Pons (tissue), 1 donor: ENCODE measurements around the gene INAVA.
"Not testable (repeated sequence)": the region's sequence is repeated elsewhere in the genome, so short reads cannot be mapped to it uniquely, and the experiment has no call there.

Source experiments
- DNase-seq: peaks from one replicate; pipeline ENCODE4 v3.0.0-alpha.2; 2016; ENCODE audit warnings: low spot score

Gene INAVA

DNA sequence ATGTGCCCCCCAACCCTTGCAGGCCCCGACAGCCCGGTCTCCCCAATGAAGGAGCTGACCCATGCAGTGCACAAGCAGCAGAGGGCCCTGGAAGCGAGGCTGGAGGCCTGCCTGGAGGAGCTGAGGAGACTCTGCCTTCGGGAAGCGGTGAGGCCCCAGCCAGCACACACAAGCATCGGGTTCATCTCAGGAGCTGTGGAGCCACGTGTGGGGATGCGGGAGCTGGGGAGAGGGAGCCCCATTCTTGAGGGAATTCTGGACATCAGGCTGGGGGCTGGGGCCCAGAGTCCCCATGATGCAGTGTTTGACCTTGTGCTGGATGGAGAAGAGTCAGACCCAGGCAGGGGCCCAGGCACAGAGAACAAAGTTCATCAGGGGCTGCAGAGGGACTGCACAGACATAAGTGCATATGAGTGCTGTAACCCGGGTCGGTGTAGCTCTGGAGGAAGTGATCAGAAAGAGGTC is 4.8 kb downstream of the INAVA start:
- no peak for DNase-seq

DNA sequence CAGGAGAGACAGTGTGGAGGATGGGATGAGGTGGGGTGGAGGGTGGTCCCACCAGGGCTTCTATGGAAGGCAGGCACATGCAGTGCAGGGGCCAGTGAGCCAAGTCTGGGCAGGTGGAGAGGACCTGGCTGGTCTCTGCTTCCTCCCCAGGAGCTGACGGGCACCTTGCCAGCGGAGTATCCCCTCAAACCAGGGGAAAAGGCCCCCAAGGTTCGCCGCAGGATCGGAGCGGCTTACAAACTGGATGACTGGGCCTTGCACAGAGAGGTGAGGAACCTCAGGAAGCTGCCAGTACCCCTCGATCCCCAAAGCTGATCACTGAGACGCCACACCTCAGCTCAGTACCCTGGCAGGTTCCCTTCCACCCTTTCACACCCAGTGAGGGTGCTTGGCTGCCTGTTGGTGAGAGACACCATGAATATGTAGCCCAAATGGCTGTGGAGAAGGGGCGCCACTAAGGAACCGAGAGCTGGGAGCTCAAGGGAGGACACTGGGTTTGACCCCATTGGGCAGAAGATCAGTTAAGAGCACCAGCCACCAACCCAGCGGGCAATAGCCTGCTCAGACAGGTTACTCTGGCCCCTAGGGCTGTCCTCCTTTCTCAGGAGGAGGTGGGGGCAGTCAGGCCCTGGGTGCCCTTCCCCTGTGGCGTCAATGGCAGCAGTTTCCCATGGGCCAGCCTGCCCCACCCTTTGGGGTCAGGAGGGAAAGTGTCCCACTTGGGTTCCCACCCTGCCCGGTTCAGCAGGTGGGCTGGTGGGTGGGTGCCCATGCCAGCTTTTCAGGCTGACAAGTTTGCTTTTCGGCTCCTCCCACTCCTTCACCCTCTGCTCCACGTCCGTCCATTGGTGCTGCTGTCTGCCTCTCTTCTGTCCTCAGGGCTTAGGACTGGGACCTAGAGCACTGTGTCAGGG is 5.5 kb downstream of the INAVA start:
- no peak for DNase-seq

DNA sequence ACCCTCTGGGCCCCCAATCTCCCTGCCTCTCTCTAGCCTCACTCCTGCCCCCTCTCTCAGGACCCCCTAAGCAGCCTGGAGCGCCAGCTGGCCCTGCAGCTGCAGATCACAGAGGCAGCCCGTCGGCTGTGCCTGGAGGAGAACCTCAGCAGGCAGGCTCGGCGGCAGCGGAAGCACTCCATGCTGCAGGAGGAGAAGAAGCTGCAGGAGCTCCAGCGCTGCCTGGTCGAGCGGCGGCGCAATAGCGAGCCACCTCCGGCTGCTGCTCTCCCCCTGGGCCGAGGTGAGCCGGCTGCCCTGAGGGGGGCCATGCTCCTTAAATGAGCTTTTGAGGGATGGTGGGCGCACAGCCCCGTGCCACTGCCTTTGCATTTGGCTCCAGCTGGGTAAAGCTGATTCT is 6.2 kb downstream of the INAVA start:
- DNase-seq: no peak

- DNase-seq: no peak
These were observed 6.7 kb downstream of the INAVA start for GRCh38 chr1:200901350-200901749.

GRCh38 chr1:200901796-200902444 is 7.2 kb downstream of the INAVA start:
- DNase-seq: no peak

GRCh38 chr1:200903793-200904192 is 9.1 kb downstream of the INAVA start:
- DNase-seq: no peak

- no peak for DNase-seq
These were observed 10.1 kb downstream of the INAVA start for GRCh38 chr1:200904772-200905171.

GRCh38 chr1:200905411-200906052 is 10.8 kb downstream of the INAVA start:
- no peak for DNase-seq

GRCh38 chr1:200906491-200906890 is 11.8 kb downstream of the INAVA start:
- DNase-seq: no peak

DNA sequence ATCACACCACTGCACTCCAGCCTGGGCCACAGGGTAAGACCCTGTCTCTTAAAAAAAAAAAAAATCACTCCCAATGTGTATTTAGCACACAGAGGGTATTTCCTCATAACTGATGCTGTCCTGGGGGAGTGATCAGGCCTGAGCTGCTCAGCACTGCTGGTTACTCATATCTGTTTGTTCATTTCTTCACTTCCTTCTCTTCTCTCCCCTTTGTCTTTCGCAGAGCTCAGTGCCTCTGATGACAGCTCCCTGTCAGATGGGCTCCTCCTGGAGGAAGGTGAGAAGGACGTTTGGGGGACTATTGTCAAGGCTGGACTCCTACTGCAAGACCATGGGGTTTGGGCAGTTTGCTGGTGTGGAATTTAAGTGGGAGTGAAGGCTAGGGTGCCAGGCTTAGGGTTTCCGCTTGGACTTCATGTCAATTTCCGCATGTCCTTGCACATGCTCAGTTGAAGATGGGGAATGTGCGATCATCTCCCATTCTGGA is 13.0 kb downstream of the INAVA start:
- DNase-seq: no peak

- DNase-seq: no peak
These were observed 13.6 kb downstream of the INAVA start for GRCh38 chr1:200908191-200908868.

DNA sequence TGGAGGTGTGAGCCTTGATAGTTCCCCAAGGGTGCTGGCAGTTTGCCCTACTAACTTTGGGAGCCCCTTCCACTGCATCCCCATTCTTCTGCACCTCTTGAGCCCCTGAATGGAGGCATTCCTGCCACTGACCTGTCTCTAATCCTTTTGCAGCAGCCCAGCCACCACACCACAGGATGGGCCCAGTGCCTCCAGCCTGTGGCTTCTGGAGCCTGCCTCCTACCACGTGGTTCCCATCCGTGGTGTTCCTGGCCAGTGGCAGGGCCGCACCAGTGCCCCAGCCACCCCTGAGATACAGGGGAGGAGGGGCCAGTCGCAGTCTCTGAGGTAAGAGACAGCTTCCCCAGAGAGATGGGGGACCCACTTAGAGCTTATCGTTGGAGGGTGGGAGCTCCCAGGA is 14.4 kb downstream of the INAVA start:
- no peak for DNase-seq

DNA sequence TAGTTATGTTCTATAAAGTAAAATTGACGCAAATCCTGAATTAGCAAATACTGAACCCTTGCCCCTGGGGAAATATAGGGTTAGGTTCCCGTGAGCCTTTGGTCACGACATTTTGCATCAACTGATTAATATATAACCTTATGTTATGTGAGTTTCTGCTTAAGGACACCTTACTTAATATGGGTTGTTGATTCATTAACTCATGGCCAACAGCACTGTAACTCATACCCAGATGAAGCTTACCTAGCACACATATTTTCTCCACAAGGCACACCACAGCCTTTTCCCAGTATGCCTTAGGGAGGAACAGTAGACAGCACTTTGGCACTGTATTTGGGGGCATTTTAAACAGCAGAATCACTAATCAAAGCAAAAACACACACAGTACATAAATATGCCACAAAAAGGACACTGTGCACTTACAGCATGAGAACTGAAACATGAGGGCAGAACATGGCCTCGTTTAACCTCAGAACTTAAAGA is 15.1 kb downstream of the INAVA start:
- DNase-seq: no peak

DNA sequence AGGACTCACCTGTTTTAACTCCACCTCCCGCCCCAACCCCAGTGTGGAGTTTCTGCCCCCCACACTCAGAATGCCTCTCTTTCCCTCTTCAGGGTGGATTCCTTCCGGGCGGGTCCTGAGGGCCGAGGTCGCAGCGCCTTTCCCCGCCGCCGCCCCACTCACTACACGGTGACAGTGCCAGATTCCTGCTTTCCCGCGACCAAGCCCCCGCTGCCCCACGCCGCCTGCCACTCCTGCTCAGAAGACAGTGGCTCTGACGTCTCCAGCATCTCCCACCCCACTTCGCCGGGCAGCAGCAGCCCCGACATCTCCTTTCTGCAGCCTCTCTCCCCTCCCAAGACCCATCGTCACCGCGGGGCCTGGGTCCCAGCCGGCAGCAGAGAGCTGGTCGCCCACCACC is 16.7 kb downstream of the INAVA start:
- DNase-seq: no peak

DNA sequence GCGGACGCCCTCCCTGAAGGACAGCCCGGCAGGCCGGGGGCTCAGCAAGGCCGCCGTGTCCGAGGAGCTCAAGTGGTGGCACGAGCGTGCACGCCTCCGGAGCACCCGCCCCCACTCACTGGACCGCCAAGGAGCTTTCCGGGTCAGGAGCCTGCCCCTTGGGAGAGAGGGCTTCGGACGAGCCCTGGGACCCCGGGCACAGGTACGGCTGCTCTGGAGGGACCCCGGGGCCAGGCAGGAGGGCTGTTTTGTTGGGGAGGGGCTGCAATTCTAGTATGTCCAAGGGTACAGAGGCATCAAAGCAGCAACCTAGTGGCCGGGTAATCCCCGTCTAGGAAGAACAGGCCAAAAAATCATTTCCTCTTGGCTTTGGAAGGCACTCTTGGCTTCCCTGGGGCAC is 17.2 kb downstream of the INAVA start:
- DNase-seq: not testable (repeated sequence)

GRCh38 chr1:200912737-200913407 is 18.2 kb downstream of the INAVA start:
- no peak for DNase-seq

- DNase-seq: no peak
These were observed 21.5 kb downstream of the INAVA start for GRCh38 chr1:200916152-200916551.

- no peak for DNase-seq
These were observed 22.0 kb downstream of the INAVA start for GRCh38 chr1:200916681-200917080.

DNA sequence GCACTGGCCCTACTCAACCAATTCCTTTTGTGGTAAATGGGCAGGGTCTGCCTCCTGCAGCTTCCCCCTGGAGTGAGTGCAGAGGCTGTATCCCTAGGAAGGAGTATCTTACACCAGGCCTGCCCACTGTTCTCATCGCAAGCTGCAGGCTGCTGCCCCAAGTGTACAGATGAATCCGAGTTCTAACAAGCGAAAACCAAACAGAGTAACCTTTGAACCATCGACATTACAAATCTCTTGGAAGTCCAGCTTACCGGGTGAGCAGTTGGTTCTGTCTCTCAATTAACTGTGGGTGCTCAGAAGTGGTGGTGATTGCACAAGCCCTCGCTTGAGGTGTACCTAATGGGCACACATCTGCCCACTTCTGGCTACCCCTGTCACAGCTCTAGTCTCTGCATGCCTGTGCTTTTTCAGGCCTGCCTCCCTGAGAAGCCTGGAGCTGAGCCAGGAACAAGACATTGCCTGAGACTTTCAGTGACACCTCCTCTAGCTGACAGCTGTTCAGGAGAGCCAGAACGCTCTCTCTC is 22.7 kb downstream of the INAVA start:
- DNase-seq: no peak

GRCh38 chr1:200918006-200918405 is 23.3 kb downstream of the INAVA start:
- no peak for DNase-seq

DNA sequence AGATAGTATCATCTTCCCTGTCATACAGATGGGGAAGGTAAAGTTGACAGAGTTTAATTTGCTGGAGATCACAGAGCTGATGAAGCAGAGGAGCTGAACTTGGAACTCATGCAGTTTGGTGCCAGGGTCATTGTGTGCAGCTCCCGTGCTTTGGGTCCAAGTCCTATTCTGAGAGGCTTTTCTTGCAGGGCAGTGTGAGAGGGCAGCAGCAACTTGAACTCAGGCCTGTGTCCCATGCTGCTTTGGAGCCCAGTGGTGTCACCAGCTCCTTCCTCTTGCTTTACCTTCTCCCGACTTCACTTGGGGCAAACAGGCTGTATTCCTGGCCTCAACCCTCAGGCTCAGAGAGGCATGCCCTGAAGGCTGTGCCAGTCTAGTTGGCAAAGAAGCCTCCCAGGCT is 24.7 kb downstream of the INAVA start:
- DNase-seq: no peak
